GM19238 (cell line): ENCODE results near the gene HOXB13.

Experiments used
- DNase-seq: peaks from one replicate; pipeline ENCODE4 v3.0.0; 2011; ENCODE audit warnings: low spot score; ENCODE audit not compliant: insufficient read length

HOXB13 gene

GRCh38 chr17:48748718-48749566, 20.4 kb upstream of the HOXB13 start:
- no peak for DNase-seq

- no peak for DNase-seq
These were observed 19.2 kb upstream of the HOXB13 start for GRCh38 chr17:48747445-48748363.

GRCh38 chr17:48746916-48747444, 18.4 kb upstream of the HOXB13 start:
- no peak for DNase-seq

GRCh38 chr17:48745381-48746275, 17.1 kb upstream of the HOXB13 start:
- no peak for DNase-seq

GRCh38 chr17:48740537-48740936, 12.0 kb upstream of the HOXB13 start:
- no peak for DNase-seq

- DNase-seq: no peak
These were observed 10.4 kb upstream of the HOXB13 start for GRCh38 chr17:48738803-48739526.

GRCh38 chr17:48738424-48738802, 9.9 kb upstream of the HOXB13 start:
- DNase-seq: no peak

- DNase-seq: no peak
These were observed 8.9 kb upstream of the HOXB13 start for GRCh38 chr17:48737330-48738043.

GRCh38 chr17:48735062-48735351, 6.5 kb upstream of the HOXB13 start:
- DNase-seq: no peak

- DNase-seq: no peak
These were observed 5.9 kb upstream of the HOXB13 start for GRCh38 chr17:48734333-48735061.

GRCh38 chr17:48733632-48734328, 5.2 kb upstream of the HOXB13 start:
- no peak for DNase-seq

GRCh38 chr17:48732688-48733629, 4.4 kb upstream of the HOXB13 start:
- DNase-seq: no peak

GRCh38 chr17:48731355-48731754, 2.8 kb upstream of the HOXB13 start:
- DNase-seq: no peak

GRCh38 chr17:48730240-48730550, 1.6 kb upstream of the HOXB13 start:
- no peak for DNase-seq

- no peak for DNase-seq
These were observed 1.0 kb upstream of the HOXB13 start for GRCh38 chr17:48729335-48730239.

- no peak for DNase-seq
These were observed 955 bp downstream of the HOXB13 start for GRCh38 chr17:48727415-48728175.
